Measurements from ENCODE around the gene DNPEP.
"Not testable (repeated sequence)": the region's sequence is repeated elsewhere in the genome, so short reads cannot be mapped to it uniquely, and the experiment has no call there.

Gene DNPEP

DNA sequence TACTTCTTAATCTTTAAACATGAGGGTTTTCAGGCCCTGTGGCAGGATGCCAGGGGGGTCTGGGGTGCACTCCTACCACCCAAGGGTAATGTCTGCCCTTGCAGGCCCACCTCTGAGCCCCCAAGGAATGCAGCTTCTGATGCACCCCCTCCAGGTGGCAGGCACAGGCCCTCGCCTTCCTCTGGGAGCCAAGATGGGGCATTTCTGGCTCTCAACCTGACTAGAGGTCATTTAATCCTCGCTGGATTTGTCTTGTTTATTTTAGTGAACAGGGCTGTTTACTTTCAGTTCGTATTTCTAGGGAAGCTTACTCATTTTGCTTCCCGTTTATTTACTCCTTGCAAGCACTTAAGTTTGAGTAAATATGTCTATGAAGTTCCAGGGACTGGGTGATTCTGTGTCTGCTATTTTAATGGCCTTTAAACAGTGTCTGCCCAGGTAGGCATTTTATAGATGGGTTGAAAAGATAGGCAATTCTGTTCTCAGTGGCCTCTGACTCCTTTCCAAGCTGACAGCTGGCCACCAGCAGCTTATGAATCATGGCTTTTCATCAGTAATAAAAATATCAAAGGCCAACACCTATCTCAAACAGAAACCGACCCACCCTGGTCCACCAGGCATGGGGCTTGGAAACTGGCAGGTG, 11.1 kb upstream of the DNPEP start:
- DNase-seq = no peak

DNA sequence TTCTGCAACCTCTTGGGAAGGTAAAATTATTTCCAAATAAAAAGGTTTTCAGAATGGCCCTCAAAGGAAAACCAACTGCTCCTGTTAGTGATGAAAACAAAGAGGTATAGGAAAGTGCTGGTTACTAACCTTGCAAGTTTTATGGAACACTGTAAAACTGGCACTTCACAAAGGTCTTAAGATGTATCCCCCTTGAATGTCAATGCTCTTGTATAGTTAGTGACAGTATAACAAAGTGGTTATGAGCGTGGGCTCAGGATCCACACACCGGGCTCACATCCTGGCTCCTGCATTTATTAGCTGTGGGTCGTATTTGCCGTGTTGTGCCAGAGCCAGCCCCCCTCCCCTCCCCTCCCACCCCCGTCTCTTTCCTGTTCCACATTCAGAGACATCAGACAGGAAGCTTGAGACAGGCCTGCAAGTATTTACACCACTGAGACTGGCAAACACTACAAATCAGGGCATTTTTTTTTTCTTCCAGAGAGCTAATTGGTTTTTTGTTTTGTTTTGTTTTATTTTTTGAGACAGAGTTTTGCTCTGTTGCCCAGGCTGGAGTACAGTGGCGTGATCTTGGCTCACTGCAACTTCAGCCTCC, 9.2 kb upstream of the DNPEP start:
- DNase-seq = no peak

DNA sequence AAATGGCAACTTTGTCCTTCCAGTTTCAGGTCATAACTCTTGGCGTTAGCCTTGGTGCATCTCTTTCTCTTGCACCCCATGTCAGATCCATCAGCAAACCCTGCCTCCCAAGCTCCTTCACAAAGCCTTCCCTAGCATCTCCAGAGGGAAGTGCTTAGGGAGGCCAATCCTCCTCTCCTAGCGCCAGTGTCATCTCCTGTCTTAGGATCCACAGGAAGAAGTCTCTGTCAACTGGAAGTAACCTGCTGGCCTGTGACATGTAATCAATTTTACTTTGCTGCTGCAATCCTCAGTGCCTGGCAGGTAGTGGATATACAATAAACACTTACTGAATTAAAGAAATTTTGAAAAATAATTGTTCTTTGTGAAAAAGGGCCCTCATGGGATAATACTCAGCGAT, 7.9 kb upstream of the DNPEP start:
- DNase-seq = no peak

DNA sequence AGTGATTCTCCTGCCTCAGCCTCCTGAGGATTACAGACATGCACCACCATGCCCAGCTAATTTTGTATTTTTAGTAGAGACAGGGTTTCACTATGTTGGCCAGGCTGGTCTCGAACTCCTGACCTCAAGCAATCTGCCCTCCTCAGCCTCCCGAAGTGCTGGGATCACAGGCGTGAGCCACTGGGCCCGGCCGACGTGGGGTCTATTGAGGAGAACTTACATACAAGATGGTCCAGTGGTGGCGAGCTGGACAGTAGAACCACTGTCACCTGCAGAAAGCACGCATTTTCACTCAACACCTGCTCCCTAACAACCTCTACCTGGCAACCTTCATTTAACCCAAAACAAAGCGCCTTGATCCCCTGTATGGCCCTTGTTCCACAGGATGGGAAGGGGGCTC, 7.3 kb upstream of the DNPEP start:
- not testable (repeated sequence) for DNase-seq

DNA sequence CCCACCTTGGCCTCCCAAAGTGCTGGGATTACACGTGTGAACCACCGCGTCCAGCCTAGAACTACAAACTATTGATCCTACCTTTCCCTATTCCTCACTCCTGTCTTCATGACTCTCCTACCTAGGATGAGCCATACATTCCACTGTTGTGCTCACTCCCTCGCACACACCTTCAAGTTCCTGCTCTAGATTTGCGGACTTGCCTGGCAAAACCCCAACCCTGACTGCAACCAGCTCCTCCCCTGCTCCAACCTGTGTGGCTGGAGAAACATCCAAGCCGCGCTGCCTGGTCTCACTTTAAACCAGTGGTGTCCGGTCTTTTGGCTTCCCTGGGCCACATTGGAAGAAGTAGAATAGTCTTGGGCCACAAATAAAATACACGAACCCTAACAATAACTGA, 5.0 kb upstream of the DNPEP start:
- no peak for DNase-seq

DNA sequence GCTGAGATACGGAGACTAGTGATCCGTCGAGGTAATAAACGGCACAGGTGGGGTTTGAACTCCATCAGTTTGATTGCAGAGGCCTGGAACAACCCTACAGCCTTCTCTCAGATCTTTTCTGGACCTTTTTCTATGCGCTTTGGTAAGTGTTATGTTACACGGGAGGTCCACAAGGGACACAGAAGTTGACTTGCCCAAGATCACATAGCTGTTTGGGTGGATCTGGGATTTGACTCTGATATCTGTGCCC, 1.1 kb upstream of the DNPEP start:
- no peak for DNase-seq

DNA sequence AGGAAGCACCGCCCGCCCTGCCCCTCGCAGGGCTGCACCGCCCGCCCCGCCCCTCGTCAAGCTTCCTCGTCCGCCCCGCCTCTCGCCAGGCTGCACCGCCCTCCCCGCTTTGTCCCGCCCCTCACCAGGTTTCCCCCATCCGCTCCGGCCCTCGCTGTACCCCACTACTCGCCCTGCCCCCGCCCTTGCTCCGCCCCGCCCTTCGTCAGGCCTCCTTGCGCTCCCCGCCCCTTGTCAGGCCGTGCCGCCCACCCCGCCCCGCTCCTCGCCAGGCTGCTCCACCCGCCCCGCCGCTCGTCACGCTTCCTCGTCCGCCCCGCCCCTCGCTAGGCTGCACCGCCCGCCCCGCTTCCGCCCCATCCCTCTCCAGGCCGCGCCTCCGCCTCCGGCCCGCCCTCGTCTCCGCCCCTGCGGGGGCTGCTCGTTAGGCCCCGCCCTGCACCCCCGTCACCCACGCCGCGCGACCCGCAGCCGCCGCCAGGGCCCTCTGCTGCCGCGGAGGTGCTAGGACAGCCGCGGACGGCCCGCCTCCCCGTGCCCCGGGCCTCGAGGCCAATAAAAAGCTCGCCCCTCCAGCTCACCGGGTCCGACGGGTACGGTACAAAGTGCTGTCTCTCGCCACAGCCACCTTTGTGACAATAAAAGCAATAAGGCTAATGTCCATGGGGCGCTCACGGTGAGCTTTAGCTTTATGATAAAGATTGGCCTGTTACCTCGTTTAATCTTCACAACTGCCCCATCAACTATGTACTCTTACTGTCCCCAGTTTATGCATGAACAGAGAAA, 602 bp upstream of the DNPEP start:
- DNase-seq = peak; percentile 99

DNA sequence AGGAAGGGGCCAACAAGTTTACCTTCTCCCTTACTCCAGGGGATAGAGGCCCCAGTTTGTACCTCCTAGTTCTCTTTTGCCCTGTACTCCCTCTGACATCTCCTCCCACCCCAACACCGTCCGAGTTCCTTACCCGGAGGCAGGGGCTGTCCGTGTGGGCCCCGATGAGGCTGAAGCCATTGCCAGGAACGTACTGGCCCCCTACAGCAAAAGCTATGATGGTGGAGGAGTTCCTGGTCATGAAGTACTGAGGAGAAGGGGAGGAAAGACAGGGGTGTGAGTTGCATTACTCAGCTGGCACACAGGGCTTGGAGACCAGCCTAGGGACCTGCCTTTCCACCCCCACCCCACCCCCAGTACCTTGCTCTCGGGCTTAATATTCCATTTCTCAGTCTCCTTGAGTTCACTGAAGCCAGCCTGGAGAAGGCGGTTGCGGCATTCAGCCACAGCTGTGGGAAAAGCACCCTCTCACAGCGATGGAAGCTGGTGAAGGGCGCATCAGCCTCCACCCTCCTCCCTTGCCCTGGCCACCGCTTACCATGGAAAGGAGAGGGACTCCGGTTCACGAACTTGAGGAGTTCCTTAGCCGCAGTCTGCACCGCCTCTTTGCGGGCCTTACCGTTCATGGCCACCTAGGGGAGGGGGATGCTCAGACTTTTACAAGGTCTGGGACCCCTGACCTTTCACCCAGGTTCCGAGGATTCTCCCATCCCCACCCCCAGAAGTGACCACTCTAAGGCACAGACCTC, 1.0 kb downstream of the DNPEP start:
- DNase-seq = no peak

DNA sequence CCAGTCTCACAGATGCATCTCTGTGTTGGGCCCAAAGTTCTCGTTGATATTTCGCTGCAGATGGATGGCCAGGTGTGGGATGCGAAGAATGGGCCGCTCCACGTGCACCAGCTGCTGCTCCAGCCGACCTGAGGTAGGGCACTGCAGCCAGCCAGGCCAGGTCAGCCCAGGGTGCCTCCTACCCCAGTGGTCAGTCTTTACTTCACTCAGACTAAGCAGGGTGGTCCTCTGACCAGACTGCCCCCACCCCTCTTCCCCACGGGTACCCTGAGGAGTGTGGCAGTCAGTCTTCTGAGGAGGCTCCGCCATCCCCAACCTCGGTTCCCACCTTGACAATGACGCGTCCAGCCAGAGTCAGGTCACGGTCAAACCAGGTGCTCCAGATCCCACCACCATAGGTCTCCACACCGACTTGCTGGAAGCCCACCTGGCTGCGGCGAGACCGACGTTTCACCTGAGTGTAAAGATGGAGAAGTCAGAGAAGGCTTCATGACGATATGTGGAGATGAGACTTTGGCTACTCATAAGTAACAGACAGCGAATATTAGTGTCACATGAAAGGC, 1.7 kb downstream of the DNPEP start:
- DNase-seq = no peak

DNA sequence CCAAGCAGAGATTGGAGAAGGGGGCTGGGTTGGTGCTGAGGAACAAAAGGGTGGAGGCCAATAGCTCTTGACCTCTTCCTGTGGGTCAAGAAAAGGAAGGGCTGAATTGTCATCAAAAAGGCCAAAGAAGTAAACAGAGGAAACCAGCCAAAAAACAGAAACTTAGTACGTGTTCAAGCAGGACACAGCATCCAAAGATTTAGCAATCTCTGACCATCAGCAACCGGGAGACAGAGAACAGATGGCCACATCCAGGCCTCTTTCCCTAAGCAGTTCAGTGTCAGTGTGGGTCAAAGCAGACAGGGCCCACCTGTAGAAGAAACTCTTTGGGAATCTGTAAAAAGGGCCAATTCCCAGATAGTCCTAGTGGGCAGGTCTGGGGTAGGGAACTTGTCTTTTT, 2.9 kb downstream of the DNPEP start:
- no peak for DNase-seq

DNA sequence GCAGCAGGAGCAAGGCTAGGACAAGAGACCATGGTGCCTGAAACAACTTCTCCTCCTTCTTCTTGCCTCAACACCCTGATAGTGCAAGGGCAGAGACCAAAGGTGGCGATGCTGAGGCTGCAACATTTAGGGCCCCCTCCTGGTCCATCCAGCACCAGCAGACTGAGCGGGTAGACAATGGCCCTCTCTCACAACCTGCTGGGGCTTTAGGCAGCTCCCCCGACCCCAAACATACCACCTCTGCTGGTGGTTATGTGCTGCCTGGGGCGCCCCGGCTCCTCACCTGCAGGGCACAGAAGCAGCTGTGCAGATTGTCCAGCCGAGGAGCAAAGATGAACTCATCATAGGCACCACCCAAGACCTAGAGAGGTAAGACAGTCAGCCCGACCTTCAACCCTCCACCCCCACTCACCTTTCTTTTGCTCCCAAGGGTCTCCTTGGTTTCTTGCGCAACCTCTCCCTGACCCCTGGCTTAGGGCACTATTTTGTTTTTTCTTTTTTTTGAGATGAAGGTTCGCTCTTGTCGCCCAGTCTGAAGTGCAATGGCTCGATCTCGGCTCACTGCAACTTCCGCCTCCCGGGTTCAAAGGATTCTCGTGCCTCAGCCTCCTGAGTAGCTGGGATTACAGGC, 3.5 kb downstream of the DNPEP start:
- DNase-seq = no peak

DNA sequence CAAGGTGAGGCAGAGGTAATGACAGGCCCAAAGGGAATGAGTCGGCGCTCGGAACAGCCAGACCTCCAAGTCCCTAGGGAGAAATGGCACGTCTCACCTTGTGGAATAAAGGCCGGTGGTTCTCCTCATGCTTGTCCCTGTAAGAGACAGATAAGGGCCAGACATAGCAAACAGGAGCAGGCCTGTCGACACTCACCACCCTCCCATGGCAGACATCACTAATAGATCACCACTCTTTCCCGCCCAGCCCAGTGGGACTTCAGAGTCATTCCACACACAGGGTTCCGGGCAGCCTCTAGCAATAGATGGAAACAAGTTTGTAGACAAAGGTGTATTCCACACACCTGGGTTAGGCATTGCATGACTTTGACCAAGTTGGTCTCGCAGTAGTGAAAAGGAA, 6.3 kb downstream of the DNPEP start:
- no peak for DNase-seq

DNA sequence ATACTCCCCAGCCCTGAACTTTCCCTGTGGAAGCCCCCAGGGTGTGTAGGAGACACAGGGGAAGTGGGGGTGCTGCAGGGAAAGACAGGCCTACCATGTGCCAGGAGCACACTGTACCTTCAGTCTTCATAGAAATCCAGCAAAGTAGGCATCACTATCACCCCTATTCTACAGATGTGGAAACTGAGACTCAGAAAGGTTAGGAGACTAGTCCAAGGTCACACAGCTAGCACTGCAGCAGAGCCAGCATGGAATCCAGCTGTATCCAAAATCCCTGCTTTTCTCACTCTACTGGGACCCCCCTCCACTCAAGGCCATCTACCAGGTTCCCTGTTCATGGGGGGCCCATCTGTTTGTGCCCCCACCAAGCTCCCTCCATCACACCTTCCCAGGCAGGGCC, 6.8 kb downstream of the DNPEP start:
- no peak for DNase-seq

DNA sequence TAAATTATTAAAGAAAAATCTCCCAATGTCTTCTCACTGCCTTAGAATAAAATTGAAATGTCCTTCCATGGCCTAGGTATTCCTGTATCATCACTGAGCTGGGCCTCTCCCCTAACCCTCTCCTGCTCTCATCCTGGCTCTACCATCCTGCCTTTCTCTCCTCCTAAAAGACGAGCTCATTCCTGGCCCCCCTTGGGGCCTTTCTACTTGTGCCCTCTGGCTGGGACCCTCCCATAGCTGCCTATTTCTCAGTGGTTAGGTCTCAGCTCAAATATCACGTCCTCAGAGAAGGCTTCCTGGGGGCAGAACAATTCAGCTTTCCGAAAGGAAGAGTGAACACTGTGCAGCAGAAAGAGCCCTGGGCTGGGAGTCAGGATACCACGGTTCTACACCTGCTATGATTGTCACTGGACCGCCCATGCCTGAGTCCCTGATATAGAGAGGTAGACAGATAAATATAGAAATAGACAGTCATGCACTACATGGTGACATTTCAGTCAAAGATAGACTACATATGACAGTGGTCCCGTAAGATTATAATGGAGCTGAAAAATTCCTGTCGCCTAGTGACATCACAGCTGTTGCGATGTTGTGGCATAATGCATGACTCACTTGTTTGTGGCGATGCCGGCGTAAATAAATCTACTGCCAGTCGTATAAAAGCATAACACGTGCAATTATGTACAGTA, 9.4 kb downstream of the DNPEP start:
- DNase-seq = no peak

DNA sequence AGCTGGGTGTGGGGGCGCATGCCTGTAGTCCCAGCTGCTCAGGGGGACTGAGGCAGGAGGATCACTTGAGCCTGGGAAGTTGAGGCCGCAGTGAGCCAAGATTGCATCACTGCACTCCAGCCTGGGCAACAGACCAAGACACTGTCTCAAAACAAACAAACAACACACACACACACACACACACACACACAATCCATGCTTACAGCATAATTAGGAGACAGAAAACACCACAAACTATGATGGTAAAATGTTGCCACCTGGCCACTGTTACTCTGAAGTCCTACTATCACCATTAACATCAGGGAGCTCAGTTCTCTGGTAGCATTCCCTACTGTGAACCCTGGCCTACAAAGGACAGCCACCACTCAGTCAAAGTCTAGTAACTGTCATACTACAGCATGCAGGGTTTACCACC, 18.3 kb downstream of the DNPEP start:
- DNase-seq = no peak

DNA sequence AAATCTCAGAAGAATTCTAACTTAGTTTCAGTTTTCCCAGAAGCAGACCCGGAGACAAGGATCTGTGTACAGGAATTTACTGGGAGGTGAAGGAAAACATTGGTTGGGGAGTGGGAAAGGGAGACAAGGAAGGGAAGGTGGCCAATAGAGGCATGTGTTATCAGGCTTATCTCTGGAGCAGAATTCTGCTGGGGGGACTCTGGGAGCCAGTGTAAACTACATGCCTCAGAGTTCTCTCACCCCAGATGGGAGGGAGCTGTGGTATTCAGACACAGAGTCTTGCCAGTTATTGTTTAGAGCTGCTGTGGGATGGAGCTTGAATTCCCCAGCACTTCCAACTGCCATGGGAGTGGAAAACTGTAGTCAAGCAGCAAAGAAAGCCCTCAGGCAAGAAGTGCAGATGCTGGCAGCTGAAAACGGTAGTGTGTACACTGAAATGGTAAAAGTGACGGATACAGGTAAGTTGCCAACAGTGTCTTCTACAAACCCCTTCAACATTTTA, 19.0 kb downstream of the DNPEP start:
- no peak for DNase-seq

DNA sequence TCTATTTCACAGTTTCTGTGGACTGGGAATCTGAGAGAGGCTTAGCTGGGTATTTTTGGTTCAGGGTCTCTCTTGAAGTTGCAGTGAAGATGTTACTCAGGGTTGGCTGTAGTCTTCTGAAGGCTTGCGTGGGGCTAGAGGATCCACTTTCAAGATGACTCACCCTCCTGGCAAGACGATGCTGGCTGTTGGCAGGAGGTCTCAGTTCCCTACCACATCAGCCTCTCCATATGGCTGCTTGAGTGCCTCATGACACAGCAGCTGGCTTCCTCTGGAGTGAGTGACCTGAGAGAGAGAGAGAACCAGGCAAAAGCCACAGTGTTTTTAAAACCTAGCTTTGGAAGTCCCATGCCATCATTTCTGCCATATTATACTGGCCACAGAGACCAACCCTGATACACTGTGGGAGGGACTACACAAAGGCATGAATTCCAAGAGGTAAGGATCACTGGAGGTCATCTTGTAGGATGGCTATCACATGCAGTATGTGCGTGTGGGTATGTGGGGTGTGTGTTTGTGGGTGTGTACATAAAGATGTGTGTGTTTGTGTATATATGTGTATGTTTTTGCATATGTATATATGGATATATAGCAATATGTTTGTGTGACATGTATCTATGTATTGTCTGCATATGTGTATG, 25.1 kb downstream of the DNPEP start:
- DNase-seq = peak; percentile 92

DNA sequence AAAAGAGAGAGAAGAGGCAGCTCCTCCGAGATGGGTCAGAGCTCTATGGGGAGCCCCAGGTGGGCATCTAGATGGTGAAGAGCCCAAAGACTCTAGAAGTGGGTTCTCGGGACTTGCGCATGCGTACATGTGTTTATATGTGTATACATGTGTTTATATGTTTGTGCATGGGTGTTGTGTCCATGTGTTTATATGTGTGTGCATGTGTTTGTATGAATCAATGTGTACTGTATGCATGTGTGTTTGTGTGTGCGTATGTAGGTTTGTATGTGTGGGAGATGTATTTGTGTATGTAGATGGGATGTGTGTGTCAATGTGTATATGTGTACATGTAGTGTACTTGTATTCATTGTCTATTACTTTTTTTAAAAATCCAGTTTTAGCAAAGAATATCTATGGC, 25.6 kb downstream of the DNPEP start:
- DNase-seq = no peak

DNA sequence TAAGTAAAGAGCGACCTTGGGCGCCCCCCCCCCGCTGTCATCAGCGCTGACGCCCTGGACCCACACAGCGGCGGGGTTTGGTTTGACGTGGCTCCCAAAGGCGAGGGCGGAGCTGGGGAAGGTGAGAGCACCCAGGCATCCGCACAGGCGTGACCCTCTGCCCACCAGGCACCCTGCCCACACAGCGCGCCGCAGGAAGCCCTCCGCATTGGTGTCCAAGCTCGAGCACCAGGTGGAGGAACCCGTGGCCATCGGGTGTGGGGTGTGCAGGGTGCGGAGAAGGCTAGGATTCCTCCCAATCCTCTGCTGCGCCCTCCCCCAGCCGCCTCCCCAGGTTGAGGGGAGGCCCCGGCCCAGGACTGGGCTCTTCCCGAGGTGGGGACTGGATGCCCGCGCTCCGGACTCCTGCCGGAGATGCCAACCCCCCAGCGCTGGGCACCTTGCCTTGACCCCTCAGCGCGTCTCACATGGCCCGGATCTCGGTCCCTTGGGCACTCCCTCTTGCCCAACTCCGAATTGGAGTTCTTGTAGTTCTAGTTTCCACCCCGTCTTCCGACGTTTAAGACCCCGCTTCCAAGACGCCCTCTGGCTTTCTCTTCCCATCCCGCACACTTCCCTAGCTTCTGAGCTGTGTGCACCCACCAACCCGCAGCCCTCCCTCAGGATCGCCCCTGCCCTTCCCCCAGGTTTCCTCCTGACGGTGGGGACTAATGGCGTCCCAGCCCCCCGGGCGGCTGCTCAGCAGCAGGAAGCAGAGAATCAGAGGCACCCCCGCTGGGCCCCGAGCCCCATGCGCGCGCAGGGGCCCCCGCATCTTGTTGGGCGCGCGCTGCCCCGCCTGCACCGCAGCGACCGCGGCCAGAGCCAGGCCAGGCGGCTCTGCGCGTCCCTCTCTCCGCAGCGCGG, 29.3 kb downstream of the DNPEP start:
- no peak for DNase-seq

DNA sequence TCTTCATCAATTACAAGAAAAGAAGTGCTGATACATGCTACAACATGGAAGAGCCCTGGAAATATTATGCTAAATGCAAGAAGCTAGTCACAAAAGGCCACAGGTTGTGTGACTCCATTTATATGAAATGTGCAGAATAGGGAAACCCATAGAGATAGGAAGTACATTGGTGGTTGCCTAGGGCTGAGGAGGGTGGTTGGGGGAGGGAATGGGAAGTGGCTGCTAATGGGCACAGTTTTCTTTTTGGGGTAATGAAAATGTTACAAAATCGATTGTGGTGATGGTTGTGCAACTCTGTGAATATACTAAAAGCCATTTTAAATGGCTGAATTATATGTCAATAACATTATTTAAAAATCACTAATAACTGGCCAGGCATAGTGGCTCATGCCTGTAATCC, 30.9 kb downstream of the DNPEP start:
- DNase-seq = peak; percentile 84

DNA sequence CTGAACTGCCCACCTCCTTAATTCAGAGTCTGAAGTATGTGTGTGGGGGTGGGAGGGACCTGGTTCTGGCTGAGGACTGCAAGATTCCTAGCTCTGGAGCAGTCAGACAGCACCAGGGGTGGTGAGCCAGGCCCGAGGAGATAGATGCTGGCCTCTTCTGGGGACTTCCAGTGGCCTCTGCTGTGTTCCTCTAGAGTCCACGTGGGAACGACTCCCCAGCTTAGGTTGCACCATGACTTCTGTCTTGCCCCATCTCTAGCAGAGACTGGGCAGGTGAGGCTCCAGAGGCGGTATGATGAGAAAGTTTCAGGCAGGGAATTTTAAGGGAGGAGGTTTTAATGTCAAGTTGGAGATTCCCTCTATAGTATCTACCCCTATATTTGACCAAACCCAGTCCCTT, 33.1 kb downstream of the DNPEP start:
- DNase-seq = no peak

Data from suppressor macrophage treated with lipopolysaccharide for 4 hours (primary cell).